NCI-H2107 (cell line): Measurements from ENCODE around the gene AGAP6.
"Not testable (repeated sequence)": the region's sequence is repeated elsewhere in the genome, so short reads cannot be mapped to it uniquely, and the experiment has no call there.

Source experiments
- DNase-seq: peaks from one replicate; lab custom pipeline; 2025; lab: John Stamatoyannopoulos, UW

Gene AGAP6

GRCh38 chr10:49988376-49988775 is at the start of gene AGAP6:
AGAP6 (plus strand) TSS chr10:49988406; CDS start chr10:49988716, 310 bp downstream.
- not testable (repeated sequence) for DNase-seq

DNA sequence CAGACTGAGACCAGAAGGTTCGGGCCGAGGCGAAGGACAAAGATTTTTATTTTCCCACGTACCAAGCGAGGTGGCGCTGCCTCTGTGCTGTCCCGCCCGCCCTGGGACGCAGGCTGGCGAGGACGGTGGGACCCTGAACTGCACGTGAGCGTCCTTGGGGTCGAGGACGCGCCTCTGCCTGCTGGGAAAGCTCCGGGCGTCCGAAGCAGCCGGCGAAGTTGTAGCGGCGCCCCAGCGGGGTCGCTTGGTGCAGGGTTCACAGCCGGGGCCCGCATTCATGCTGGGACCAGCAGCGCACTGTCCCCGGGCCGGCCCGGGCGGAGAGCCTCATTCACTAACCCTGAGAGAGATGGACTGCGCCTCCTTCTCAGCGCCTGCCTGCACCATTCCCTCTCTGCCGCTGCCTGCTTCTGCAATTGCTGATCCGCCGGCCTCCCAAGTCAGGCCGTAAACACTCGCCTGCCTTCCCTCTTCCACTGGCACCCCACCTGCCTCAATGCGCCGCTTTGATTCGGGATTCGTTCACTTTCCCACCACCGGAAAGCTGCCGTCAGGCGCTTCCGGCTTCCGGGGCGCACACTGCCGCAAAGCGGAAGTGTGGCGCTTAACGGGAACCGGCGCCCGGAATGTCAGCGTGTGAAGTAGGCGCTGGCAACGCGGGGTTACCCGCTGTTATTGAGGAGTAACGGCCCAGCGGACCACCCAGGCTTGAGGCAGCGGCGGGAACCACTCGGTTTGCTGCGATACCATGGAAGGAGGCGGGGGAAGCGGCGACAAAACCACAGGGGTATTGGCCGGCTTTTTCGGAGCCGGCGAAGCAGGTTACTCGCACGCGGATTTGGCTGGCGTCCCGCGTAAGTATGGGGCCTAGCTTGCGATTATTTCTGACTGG is 46.5 kb upstream of the AGAP6 start, which contains the start of the genes PARG and TIMM23B:
Gene PARG, minus strand, starts transcription at position 581 of the 892 bp plus-strand sequence. Its CDS starts 302 bp downstream, at position 279.
Gene TIMM23B, plus strand, starts transcription at position 607 of the 892 bp plus-strand sequence. Its CDS starts 142 bp downstream, at position 749.
- peak; percentile 3 for DNase-seq

- DNase-seq: not testable (repeated sequence)
Observed at GRCh38 chr10:49942339-49942705, 45.9 kb upstream of the AGAP6 start.

DNA sequence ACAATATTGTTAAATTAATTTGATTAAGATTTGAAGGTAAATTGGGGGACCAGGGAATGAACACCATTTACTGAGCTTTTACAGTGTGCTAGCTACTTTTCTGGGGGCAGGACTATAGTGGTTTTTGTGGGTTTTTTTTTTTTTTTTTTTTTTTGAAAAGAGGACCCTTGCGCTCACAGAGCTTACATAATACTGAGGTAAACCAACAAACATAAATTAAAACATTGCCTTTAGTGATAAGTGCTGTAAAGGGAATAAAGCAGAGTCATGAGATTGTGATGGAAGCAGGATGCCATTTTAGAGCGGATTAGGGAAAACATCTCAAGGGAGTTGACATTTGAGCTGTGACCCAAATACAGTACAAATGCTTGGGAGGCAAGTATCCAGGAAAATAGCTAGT is 44.6 kb upstream of the AGAP6 start:
- not testable (repeated sequence) for DNase-seq

GRCh38 chr10:49948142-49948541 is 40.1 kb upstream of the AGAP6 start:
- DNase-seq: not testable (repeated sequence)

GRCh38 chr10:49948737-49949136 is 39.5 kb upstream of the AGAP6 start:
- DNase-seq: not testable (repeated sequence)

DNA sequence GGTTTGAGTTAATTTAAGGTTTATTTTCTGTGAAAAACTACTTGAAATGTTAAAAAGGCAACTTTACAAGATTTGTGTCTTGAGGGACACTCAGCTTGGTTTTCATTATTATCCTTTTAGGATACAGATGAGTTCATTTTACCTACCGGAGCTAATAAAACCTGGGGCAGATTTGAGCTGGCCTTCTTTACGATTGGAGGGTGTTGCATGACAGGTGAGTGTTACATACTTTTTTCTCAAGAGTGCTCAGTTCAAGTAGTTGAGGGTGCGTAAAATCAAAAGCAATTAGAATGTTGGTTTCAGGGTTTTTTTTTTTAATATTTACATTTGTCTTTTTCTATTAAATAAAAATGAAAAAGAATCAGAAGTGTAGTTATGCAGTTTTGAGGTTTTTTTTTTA is 36.2 kb upstream of the AGAP6 start:
- DNase-seq: not testable (repeated sequence)

DNA sequence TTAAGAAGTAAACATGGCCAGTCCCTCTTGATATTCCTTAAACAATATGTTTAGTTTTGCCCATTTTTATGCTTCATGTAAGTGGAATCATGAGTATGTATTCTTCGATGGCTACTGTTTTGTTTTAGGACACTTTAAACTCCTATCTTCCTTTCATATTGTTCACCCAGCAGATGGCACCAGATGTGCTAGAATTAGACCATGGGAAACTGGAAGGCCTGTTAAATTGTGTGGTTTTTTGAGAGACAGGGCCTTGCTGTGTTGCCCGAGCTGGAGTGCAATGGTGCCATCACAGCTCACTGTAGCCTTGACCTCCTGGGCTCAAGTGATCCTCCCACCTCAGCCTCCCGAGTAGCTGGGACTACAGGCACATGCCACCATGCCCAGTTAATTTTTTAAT is 35.1 kb upstream of the AGAP6 start:
- not testable (repeated sequence) for DNase-seq

GRCh38 chr10:49970331-49970857 is 17.8 kb upstream of the AGAP6 start:
- not testable (repeated sequence) for DNase-seq

DNA sequence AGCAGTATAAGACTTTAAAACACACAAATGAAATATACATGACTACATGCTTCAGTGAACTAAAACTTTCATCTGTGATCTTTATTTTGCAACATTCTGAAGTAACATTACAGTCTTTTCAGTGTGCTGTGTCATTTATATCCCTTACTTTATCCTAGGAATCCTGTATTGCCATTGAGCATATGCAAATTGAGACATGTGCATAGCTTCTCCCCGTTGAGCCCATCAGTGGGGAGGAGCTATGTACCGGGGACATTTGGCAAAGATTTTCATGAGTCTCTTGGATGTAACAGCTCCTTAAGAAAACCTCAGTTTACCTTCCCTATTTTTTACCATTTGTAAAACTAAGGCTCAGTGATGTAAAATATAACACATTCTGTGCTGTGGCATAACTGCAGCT is 16.7 kb upstream of the AGAP6 start:
- DNase-seq: not testable (repeated sequence)

DNA sequence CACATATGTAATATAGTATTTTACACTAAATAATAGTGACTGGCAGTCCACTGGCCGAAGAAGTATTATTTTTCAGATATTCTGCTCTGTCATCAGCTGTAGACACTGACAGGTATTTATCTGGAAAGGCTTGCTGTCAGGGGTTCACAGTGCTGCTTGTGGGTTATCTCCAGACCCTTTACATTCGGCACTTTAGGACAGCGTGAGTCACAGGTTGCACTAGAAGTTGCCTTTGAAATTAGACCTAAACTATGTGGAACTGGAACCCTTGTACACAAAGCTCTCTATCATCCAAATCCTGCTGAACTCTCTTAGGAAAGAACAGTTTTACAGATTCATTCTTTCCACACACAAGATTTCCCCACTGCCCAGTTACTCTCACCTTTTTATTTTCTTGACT is 16.1 kb upstream of the AGAP6 start:
- DNase-seq: not testable (repeated sequence)

DNA sequence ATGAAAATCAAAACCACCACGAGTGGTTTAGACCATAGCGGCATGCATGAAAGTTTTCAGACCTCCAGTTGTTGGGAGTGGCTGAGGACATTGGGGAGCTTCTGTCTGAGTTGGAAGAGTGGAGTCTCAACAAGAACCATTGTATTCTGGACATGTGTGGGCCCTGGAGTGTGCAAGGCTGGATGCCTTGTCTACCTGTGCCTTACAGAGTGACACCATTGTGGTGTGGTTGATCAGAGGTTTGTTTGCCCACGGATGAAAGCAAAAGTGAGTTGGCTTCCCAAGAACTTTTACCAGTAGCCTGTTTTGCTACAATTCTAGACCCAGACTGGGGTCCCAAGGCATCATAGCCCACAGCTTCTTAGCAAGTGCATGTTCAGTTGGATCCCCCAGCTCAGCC is 10.4 kb upstream of the AGAP6 start:
- DNase-seq: not testable (repeated sequence)

DNA sequence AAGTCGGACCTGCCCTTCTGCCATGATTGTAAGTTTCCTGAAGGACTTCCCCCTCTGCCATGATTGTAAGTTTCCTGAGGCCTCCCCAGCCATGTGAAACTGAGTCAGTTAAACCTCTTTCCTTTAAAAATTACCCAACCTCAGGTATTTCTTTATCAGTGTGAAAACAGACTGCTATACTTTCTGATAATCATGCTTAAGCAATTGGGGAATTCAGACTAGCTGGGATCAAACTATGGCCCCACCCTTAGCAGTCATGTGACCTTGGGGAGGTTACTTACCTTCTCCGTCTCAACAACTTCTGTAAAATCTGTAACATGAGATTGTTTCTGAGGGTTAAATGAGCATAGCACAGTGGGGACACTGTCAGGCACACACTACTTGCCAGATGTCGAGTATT is 999 bp upstream of the AGAP6 start:
- not testable (repeated sequence) for DNase-seq

DNA sequence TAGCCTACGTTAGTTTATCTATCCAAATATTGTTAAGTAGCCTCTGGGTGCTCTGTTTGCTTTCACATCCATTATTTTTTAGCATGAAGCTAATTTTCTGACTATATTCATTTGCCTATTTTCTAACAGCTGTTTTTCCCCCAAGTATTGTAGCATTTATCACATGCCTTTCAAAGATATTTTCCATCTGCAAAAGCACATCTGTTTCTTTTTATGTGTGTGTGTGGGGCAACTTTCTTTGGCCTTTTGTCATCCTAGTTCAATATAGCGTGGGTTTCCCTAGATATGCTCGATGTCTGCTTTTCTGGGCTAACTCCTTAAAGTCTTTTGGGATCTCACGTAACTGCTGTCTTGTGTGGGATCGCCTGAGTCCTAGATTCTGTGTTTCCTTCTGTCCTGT is 7.1 kb downstream of the AGAP6 start:
- DNase-seq: not testable (repeated sequence)

- not testable (repeated sequence) for DNase-seq
Observed at GRCh38 chr10:50014024-50014423, 25.8 kb downstream of the AGAP6 start.

- DNase-seq: not testable (repeated sequence)
Observed at GRCh38 chr10:50015596-50016220, 27.5 kb downstream of the AGAP6 start.

- not testable (repeated sequence) for DNase-seq
Observed at GRCh38 chr10:50016926-50017325, 28.7 kb downstream of the AGAP6 start.

DNA sequence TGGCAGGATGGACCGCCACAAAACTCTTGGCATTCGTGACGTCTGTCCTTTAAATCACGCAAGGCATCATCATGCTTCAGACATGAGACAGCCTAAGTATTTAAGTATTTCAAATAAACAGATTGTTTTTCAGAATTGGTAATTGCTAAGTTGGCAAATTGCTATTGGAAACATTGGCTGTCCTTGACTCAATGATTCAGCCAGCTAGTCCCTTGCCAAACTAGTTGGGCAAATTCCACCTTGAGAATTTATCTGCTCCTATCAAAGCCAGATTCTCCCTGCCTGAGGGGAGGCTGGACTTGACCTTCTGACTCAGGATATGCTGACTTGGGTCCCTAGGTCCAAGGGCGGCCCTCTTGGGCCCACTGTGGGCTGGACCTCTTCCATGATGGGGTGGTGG is 29.4 kb downstream of the AGAP6 start:
- not testable (repeated sequence) for DNase-seq

GRCh38 chr10:50019279-50019678 is 31.1 kb downstream of the AGAP6 start:
- not testable (repeated sequence) for DNase-seq

DNA sequence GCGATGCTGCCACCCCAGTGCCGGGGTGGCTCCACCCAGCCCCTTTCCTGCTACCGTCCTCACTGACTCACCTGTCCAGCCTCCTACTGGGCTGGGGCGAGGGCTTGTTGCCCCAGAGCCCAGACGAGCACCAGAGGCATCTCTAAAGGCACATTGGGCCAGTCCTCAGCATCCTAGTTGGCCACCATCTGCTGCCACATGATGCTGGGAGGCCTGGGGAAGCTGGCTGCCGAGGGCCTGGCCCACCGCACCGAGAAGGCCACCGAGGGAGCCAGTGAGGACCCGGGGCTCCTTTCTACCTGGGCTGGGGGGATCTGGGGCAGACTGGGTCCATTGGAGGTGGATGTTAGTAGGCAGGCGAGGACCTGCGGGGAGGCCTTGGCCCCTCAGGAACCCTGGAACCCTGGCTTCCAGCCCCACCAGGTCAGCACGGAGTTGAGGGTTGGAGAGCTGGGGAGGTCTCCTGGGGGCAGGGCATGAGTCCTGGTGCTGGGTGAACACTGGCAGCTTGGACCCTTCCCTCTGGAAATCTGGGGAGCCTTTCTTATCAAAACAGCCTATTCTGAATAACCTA is 32.3 kb downstream of the AGAP6 start:
- DNase-seq: not testable (repeated sequence)

DNA sequence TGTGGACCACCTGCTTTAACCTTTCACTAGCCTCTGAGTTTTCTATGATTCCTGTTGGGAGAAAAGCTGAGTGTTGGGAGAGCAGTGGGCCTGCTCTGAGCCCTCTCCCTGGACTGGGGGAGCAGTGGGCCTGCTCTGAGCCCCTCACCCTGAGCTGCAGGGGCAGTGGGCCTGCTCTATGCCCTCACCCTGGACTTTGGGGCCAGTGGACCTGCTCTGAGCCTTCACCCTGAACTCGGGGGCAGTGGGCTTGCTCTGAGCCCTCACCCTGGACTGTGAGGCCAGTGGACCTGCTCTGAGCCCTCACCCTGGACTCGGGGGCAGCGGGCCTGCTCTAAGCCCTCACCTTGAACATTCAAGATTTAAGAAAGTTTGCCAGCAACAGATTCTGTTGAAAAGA is 33.4 kb downstream of the AGAP6 start:
- DNase-seq: no peak

- not testable (repeated sequence) for DNase-seq
Observed at GRCh38 chr10:50024716-50025383, 36.6 kb downstream of the AGAP6 start.
